Mesenchymal stem cell (in vitro differentiated cells and primary cell): ENCODE data around the gene RFX3.
A peak's percentile ranks its signal among the peaks of the same experiment; 100 is the strongest.

Source experiments
- DNase-seq: peaks from one replicate; pipeline ENCODE4 v3.0.0-alpha.2; 2013
- H2AFZ ChIP-seq: one replicate; pipeline ENCODE4 v1.6.1; 2013; ENCODE audit warnings: low read depth, mild to moderate bottlenecking, control low read depth, inconsistent platforms, low read length, moderate library complexity
- H2AK5ac ChIP-seq: 2 replicates; pipeline ENCODE4 v1.6.1; 2013; ENCODE audit warnings: low read length, moderate library complexity, mild to moderate bottlenecking, inconsistent platforms; ENCODE audit not compliant: severe bottlenecking
- H2BK120ac ChIP-seq: one replicate; pipeline ENCODE4 v1.6.1; 2013; ENCODE audit warnings: low read depth, mild to moderate bottlenecking, inconsistent platforms, low read length, moderate library complexity
- H2BK12ac ChIP-seq, 2 experiments: one replicate each; pipeline ENCODE4 v1.6.1; 2013; ENCODE audit warnings: inconsistent platforms in 2 of 2, low read length in 2 of 2, mild to moderate bottlenecking in 2 of 2, moderate library complexity in 2 of 2, control low read depth in 1 of 2
- H2BK15ac ChIP-seq: one replicate; pipeline ENCODE4 v1.6.1; 2013; ENCODE audit warnings: mild to moderate bottlenecking, low read depth, inconsistent platforms; ENCODE audit not compliant: poor library complexity, severe bottlenecking
- H2BK5ac ChIP-seq: 2 replicates; pipeline ENCODE4 v1.6.1; 2013; ENCODE audit warnings: low read depth, mild to moderate bottlenecking, low read length, control low read depth, inconsistent platforms; ENCODE audit not compliant: poor library complexity, severe bottlenecking
- H3K14ac ChIP-seq, 2 experiments: one replicate each; pipeline ENCODE4 v1.6.1; 2013; ENCODE audit warnings: inconsistent platforms in 2 of 2, low read length in 2 of 2, control low read depth in 1 of 2, mild to moderate bottlenecking in 1 of 2, moderate library complexity in 1 of 2
- H3K18ac ChIP-seq, 2 experiments: one replicate each; pipeline ENCODE4 v1.6.1; 2013; ENCODE audit warnings: inconsistent platforms in 2 of 2, low read length in 2 of 2, control low read depth in 1 of 2, low read depth in 1 of 2, mild to moderate bottlenecking in 1 of 2
- H3K23ac ChIP-seq, 2 experiments: one replicate each; pipeline ENCODE4 v1.6.1; 2013; ENCODE audit warnings: inconsistent platforms in 2 of 2, low read length in 2 of 2, mild to moderate bottlenecking in 2 of 2, moderate library complexity in 2 of 2, control low read depth in 1 of 2
- H3K27ac ChIP-seq: 2 replicates; pipeline ENCODE4 v1.5.1; 2013; ENCODE audit warnings: mild to moderate bottlenecking, moderate library complexity, low read length, control low read depth, inconsistent platforms; ENCODE audit not compliant: poor library complexity, severe bottlenecking
- H3K27me3 ChIP-seq, 2 experiments: 2 replicates each; pipeline versions ENCODE4 v1.6.1 to v1.7.0; 2013; ENCODE audit warnings: low read length in 2 of 2, mild to moderate bottlenecking in 2 of 2, moderate library complexity in 2 of 2, control low read depth in 1 of 2, inconsistent platforms in 1 of 2; ENCODE audit not compliant: control insufficient read depth in 1 of 2, insufficient read depth in 1 of 2
- H3K36me3 ChIP-seq, 2 experiments: 2 replicates each; pipeline versions ENCODE4 v1.6.1 to v1.7.0; 2013; ENCODE audit warnings: low read length in 2 of 2, control low read depth in 1 of 2, inconsistent platforms in 1 of 2, low read depth in 1 of 2, mild to moderate bottlenecking in 1 of 2; ENCODE audit not compliant: insufficient read depth in 2 of 2, control insufficient read depth in 1 of 2
- H3K4ac ChIP-seq, 2 experiments: one replicate each; pipeline ENCODE4 v1.6.1; 2013; ENCODE audit warnings: inconsistent platforms in 2 of 2, low read length in 2 of 2, mild to moderate bottlenecking in 2 of 2, moderate library complexity in 2 of 2, control low read depth in 1 of 2, low read depth in 1 of 2
- H3K4me1 ChIP-seq: 2 replicates; pipeline ENCODE4 v1.6.1; 2013; ENCODE audit warnings: low read depth, low read length, control low read depth; ENCODE audit not compliant: control insufficient read depth, insufficient read depth
- H3K4me2 ChIP-seq: 2 replicates; pipeline ENCODE4 v1.6.1; 2013; ENCODE audit warnings: low read length, mild to moderate bottlenecking, inconsistent platforms; ENCODE audit not compliant: poor library complexity, severe bottlenecking
- H3K4me3 ChIP-seq, 2 experiments: 2 replicates each; pipeline versions ENCODE4 v1.5.1 to v1.7.0; 2013; ENCODE audit warnings: low read length in 2 of 2, mild to moderate bottlenecking in 2 of 2, control low read depth in 1 of 2, low read depth in 1 of 2; ENCODE audit not compliant: insufficient read depth in 1 of 2
- H3K79me1 ChIP-seq: replicated peaks from 2 replicates; pipeline ENCODE4 v1.6.1; 2013; ENCODE audit warnings: mild to moderate bottlenecking, control low read depth, low read length, inconsistent platforms; ENCODE audit not compliant: poor library complexity, severe bottlenecking
- H3K9ac ChIP-seq: 2 replicates; pipeline ENCODE4 v1.7.0; 2013; ENCODE audit warnings: mild to moderate bottlenecking, low read length, moderate library complexity
- H3K9me3 ChIP-seq: 2 replicates; pipeline ENCODE4 v1.7.0; 2013; ENCODE audit warnings: mild to moderate bottlenecking, low read length; ENCODE audit not compliant: control insufficient read depth
- H4K8ac ChIP-seq: one replicate; pipeline ENCODE4 v1.6.1; 2013; ENCODE audit warnings: inconsistent platforms, mild to moderate bottlenecking, low read length, moderate library complexity
- H4K91ac ChIP-seq: one replicate; pipeline ENCODE4 v1.6.1; 2013; ENCODE audit warnings: mild to moderate bottlenecking, low read length, inconsistent platforms
- WGBS: methylation state at CpG from one replicate; pipeline ENCODE4 v1.1.7; 2013; ENCODE audit warnings: mixed read lengths; 5-methylcytosine and 5-hydroxymethylcytosine counted together

RFX3 gene

DNA sequence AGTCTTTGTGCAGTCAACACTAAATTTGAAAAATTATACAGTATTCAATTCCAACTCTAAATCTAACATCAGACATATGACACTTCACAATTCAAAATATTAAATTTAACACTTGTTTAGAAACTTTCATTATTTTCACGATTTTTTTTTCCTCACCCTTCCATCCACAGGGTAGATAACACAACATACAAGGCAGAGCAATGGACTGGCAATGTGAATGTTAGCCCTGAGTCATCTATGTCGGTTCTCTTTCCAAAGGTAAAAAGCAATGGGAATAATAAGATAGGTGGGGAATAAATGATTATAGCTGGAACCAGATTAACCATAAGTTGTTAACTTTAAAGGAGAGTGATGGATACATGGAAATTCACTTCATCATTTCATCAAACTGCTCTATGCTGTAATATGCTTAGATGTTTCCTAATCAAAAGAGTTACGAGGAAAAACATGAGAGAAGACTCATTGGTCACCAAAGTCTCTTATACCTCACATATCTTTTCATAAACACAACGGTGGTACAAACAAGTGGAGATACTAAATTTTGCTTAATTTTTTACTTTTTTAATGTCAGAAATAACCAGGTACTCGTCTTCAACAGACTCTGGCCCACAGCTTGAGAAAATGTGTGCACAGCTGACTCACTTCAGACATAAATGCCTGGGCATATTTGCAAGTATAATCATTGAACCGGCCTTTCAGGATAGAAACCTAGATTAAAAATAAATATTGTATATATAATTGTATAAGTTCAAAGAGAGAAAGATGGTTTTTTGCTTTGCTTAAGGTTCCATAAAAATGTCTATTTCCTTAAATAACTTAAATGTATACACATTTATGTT lies 23.0 kb downstream of the RFX3 start:
- H4K91ac ChIP-seq: no peak overlapping the region
- no peak overlapping the region for H2BK15ac ChIP-seq
- H2BK12ac ChIP-seq: no peak overlapping the region
- no peak overlapping the region for H4K8ac ChIP-seq
- no peak overlapping the region for H2BK5ac ChIP-seq
- no peak overlapping the region for H3K27ac ChIP-seq
- no peak overlapping the region for H3K23ac ChIP-seq
- no peak overlapping the region for H3K4me2 ChIP-seq
- H2BK120ac ChIP-seq: no peak overlapping the region
- no peak overlapping the region for H3K4me3 ChIP-seq
- no peak overlapping the region for H3K9ac ChIP-seq
- H3K14ac ChIP-seq: no peak overlapping the region
- H3K9me3 ChIP-seq: no peaks in the 10 kb centered on the region
- H3K36me3 ChIP-seq: no peaks in the 10 kb centered on the region
- peaks cover 5% of the 10 kb centered on the region for H3K79me1 ChIP-seq
- H2AFZ ChIP-seq: no peak overlapping the region
- no peak overlapping the region for H3K4ac ChIP-seq
- no peaks in the 10 kb centered on the region for H3K4me1 ChIP-seq
- DNase-seq: no peak
- H3K18ac ChIP-seq: no peak overlapping the region
- 93% methylated on average over 4 of the region's 6 CpGs for WGBS
- no peak overlapping the region for H2AK5ac ChIP-seq
- no peaks in the 10 kb centered on the region for H3K27me3 ChIP-seq

DNA sequence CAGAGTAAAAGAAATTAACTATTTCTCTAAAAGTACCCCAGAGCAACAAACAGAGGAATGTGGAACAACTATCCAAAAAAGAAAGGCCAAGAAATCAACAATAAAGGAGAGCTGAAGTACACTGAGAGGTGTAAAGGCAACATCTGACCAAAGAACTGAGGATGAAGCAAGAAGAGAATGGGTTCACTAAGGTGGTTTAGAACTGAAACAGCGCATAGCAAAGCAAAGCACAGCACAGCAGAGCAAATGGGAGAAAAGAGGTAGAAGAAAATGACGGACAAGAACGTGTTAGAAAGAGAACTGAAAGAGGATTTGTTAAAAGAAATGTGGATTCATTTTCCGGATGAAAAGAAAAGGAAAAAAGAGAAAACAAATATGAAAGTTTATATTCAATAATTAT lies 25.8 kb downstream of the RFX3 start:
- H3K9me3 ChIP-seq: no peaks in the 10 kb centered on the region
- H3K18ac ChIP-seq: no peak overlapping the region
- DNase-seq: no peak
- H3K27ac ChIP-seq: no peak overlapping the region
- no peak overlapping the region for H3K9ac ChIP-seq
- H2AK5ac ChIP-seq: no peak overlapping the region
- no peak overlapping the region for H2BK12ac ChIP-seq
- no peak overlapping the region for H2AFZ ChIP-seq
- H3K4me3 ChIP-seq: no peak overlapping the region
- H4K8ac ChIP-seq: no peak overlapping the region
- no peak overlapping the region for H2BK120ac ChIP-seq
- no peaks in the 10 kb centered on the region for H3K36me3 ChIP-seq
- H3K79me1 ChIP-seq: peaks cover 5% of the 10 kb centered on the region
- H3K14ac ChIP-seq: no peak overlapping the region
- no peak overlapping the region for H3K4me2 ChIP-seq
- no peaks in the 10 kb centered on the region for H3K27me3 ChIP-seq
- H2BK5ac ChIP-seq: no peak overlapping the region
- no peak overlapping the region for H2BK15ac ChIP-seq
- no peak overlapping the region for H3K23ac ChIP-seq
- no peak overlapping the region for H3K4ac ChIP-seq
- H4K91ac ChIP-seq: no peak overlapping the region
- no peaks in the 10 kb centered on the region for H3K4me1 ChIP-seq
- 100% methylated on average over 3 of the region's 4 CpGs for WGBS

DNA sequence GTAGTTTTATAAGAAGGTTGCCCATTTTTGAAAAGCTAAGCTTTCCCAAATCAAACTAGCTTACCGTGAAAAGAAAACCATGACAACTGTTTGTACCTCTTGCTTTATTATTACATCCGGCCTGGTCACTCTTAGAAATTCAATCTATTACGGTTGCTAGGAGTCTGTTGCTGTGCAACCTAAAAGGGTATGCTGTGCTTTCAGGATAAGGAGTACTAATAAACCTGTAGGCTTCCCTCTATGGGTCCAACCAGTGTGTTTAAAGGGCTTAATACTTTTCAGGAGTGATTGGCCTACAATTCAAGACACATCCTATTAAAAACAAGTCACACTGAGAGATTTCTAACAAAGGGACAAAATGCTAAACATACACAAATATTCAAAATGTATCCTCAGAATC lies 27.1 kb downstream of the RFX3 start:
- Histone ChIP-seq H4K8ac (no peak overlapping the region), H3K18ac (no peak overlapping the region), H2AK5ac (no peak overlapping the region), H3K27ac (no peak overlapping the region), H3K4me1 (no peaks in the 10 kb centered on the region), H2BK12ac (no peak overlapping the region), H3K36me3 (no peaks in the 10 kb centered on the region), H4K91ac (no peak overlapping the region), H2BK15ac (no peak overlapping the region), H2BK120ac (no peak overlapping the region), H3K9me3 (no peaks in the 10 kb centered on the region), H2AFZ (no peak overlapping the region), H3K4me3 (no peak overlapping the region), H3K9ac (peak overlapping the region; percentile 37), H3K23ac (no peak overlapping the region), H2BK5ac (no peak overlapping the region), H3K4ac (no peak overlapping the region), H3K4me2 (no peak overlapping the region), H3K79me1 (peaks cover 5% of the 10 kb centered on the region), H3K14ac (no peak overlapping the region), H3K27me3 (no peaks in the 10 kb centered on the region)
- peak; percentile 45 for DNase-seq
- WGBS: 63% methylated on average over 1 of the region's 3 CpGs

DNA sequence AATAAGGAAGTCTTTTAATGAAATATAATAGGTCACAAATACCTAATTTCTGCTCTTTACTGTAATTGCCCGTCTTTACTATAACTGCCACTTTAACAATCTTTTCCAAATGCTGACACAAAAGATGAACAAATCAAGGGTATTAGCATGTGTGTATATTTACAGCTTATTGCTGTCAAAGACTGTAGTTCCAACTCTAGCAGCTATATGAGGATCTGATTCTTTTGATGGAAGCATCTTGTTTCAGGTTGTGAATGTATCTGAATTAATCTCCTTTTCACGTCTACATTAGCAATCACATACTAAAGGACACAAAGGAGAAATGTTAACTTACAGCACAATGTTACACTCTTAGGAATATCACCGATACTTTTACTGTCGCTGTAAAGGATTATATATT lies 27.9 kb downstream of the RFX3 start:
- WGBS: 100% methylated on average over 2 of the region's 4 CpGs
- no peak overlapping the region for H2AK5ac ChIP-seq
- no peak for DNase-seq
- no peak overlapping the region for H3K4ac ChIP-seq
- no peak overlapping the region for H2BK120ac ChIP-seq
- H2AFZ ChIP-seq: no peak overlapping the region
- no peak overlapping the region for H2BK15ac ChIP-seq
- H3K14ac ChIP-seq: no peak overlapping the region
- H2BK5ac ChIP-seq: no peak overlapping the region
- no peaks in the 10 kb centered on the region for H3K4me1 ChIP-seq
- peak overlapping the region; percentile 37 for H3K9ac ChIP-seq
- H4K91ac ChIP-seq: no peak overlapping the region
- H3K4me2 ChIP-seq: no peak overlapping the region
- no peaks in the 10 kb centered on the region for H3K27me3 ChIP-seq
- no peak overlapping the region for H2BK12ac ChIP-seq
- no peak overlapping the region for H3K23ac ChIP-seq
- no peaks in the 10 kb centered on the region for H3K36me3 ChIP-seq
- H4K8ac ChIP-seq: no peak overlapping the region
- H3K18ac ChIP-seq: no peak overlapping the region
- H3K79me1 ChIP-seq: peaks cover 5% of the 10 kb centered on the region
- no peak overlapping the region for H3K4me3 ChIP-seq
- H3K9me3 ChIP-seq: no peaks in the 10 kb centered on the region
- no peak overlapping the region for H3K27ac ChIP-seq
